ENCODE data around the gene MAGI1.
A peak's percentile ranks its signal among the peaks of the same experiment; 100 is the strongest.

Gene MAGI1

GRCh38 chr3:65927576-65927975 is 111.1 kb downstream of the MAGI1 start:
- no peak for DNase-seq (ENCODE audit: low read depth)
- no peak overlapping the region for H3K4me3 ChIP-seq (ENCODE audit: low read depth, low read length)

GRCh38 chr3:65925254-65925954 is 113.3 kb downstream of the MAGI1 start:
- no peak for DNase-seq (ENCODE audit: low read depth)
- H3K4me3 ChIP-seq (ENCODE audit: low read depth, low read length) = no peak overlapping the region

DNA sequence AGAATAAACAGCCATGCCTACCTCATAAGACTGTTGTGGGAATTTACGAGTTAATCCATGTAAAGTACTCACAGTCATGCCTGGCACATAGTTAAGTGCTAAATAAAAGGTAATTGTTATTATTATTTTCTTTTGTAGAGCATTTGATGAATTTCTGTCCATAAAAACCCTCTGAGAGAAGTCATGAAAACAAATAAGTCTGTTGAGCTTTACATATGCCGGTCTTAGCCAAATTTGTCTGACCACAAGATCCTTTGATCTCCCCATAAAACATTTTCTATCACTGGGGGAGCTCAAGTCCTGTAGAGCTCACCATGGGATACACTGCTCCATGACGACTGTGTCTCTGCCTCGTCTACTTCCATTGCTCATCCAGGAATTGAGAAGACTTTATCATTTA is 114.0 kb downstream of the MAGI1 start:
- no peak for DNase-seq (ENCODE audit: low read depth)
- H3K4me3 ChIP-seq (ENCODE audit: low read depth, low read length) = no peak overlapping the region

- H3K4me3 ChIP-seq (ENCODE audit: low read depth, low read length) = no peak overlapping the region
- no peak for DNase-seq (ENCODE audit: low read depth)
These were observed 116.3 kb downstream of the MAGI1 start for GRCh38 chr3:65922441-65922840.

DNA sequence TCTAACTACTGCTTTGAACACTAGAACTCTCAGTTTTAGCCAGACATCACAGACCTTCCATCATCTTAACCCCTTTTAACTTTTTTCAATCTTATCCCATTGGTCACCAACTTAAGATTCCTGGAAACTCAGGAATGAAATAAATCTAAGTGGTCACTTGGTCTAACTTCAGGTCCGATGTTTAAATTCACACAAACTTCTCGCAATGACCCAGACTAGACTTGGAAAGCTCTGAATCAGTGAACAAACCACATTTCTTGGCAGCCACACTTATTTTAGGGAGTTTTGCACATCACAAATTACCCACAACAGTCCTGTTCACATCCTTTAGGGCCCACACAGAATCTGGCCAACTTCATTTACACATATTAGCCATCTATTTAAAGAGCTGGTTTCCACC is 118.9 kb downstream of the MAGI1 start:
- no peak for DNase-seq (ENCODE audit: low read depth)
- no peak overlapping the region for H3K4me3 ChIP-seq (ENCODE audit: low read depth, low read length)

DNA sequence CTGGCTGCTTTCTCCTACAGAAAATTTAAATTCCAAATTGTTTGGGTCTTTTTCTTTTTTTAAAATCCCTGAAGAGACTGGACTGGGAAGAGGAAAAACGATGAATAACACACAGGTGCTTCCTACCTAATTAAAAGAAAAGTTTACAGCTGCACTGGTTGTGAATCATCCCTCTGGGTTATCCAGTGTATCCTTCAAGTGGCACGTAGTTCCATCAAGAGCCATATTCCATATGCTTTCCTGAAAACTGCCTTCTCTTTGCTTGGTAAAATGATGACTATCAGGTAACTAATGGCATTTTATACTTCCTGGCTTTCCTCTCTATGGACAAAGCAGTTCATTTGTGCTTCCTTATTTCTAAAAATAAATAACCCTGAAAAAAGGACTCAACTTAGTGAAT is 123.2 kb downstream of the MAGI1 start:
- DNase-seq (ENCODE audit: low read depth) = no peak
- no peak overlapping the region for H3K4me3 ChIP-seq (ENCODE audit: low read depth, low read length)

- DNase-seq (ENCODE audit: low read depth) = no peak
- no peak overlapping the region for H3K4me3 ChIP-seq (ENCODE audit: low read depth, low read length)
These were observed 123.9 kb downstream of the MAGI1 start for GRCh38 chr3:65914740-65915367.

DNA sequence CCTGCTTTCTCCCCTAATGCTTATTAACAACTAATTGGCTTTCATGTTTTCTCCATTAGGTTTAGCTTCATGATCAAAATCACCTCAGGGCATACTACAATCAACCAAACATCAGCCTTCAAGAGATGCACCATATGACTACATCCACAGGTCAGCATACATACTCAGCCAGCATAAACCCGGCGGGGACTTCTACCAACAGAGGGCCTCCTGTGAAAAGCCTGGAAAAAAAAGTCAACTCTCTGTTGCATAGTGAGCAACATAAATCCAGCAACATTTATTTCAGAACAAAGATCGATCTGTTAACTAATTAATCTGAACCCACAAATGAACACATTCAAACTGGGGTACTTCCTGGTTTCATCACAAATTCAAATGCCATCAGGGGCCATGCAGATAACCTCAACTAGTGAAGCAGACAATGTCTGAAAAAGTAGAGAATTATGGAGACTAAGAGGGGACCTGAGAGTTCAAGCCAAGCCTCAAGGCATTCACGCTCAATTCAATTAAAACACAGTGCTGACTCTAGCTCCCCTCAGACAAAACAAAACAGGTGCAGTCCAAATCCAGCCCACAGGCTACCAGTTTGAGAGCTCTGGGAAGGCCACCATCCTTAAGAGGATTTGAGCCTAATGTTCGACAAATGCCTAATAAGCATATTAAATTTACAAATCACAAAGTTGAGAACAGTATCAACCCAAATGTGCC is 124.5 kb downstream of the MAGI1 start:
- no peak for DNase-seq (ENCODE audit: low read depth)
- no peak overlapping the region for H3K4me3 ChIP-seq (ENCODE audit: low read depth, low read length)

DNA sequence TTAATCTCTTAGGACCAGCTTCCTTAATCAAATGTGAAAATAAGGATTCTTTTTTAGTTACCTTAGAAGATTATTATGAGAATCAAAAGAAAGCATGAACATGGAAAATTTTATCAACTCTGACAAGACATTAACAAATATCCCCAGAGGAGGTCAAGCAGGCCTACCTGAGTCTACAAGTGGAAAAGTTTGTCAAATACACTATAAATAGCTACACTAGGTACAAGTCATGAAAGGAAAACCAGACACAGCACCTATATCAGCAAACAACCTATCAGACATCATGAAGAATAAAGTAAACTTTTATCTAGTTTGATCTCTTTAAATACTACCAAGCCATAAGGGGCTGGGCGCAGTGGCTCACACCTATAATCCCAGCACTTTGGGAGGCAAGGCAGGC is 126.1 kb downstream of the MAGI1 start:
- DNase-seq (ENCODE audit: low read depth) = no peak
- H3K4me3 ChIP-seq (ENCODE audit: low read depth, low read length) = no peak overlapping the region

- DNase-seq (ENCODE audit: low read depth) = no peak
These were observed 130.1 kb downstream of the MAGI1 start for GRCh38 chr3:65908588-65908987.

GRCh38 chr3:65907232-65908130 is 131.2 kb downstream of the MAGI1 start:
- H3K4me3 ChIP-seq (ENCODE audit: low read depth, low read length) = no peak overlapping the region
- no peak for DNase-seq (ENCODE audit: low read depth)

More at GRCh38 chr3:65908588-65908987, 130.1 kb downstream of the MAGI1 start:
- H3K4me3 ChIP-seq (ENCODE audit: low read depth, low read length) = no peak overlapping the region

DNA sequence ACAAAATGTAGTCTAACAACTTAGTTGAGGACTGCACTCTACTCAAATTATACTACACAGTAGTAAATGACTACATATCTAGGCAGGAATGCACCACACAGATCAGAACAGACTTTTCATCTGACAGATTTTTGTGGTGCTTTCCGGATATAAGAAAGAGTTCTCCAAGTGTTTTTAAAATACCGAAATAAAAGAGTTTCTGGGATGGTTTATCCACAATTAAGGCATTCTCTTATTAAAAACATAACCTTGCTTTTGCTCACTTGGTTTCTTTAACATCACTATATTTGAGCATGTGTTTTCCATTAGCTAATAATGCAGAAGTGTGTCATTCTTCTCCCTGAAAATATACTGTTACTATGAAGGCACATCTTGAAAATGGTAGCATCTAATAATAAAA is 132.9 kb downstream of the MAGI1 start:
- no peak overlapping the region for H3K4me3 ChIP-seq (ENCODE audit: low read depth, low read length)
- no peak for DNase-seq (ENCODE audit: low read depth)

GRCh38 chr3:65904016-65904415 is 134.7 kb downstream of the MAGI1 start:
- no peak overlapping the region for H3K4me3 ChIP-seq (ENCODE audit: low read depth, low read length)
- DNase-seq (ENCODE audit: low read depth) = no peak

DNA sequence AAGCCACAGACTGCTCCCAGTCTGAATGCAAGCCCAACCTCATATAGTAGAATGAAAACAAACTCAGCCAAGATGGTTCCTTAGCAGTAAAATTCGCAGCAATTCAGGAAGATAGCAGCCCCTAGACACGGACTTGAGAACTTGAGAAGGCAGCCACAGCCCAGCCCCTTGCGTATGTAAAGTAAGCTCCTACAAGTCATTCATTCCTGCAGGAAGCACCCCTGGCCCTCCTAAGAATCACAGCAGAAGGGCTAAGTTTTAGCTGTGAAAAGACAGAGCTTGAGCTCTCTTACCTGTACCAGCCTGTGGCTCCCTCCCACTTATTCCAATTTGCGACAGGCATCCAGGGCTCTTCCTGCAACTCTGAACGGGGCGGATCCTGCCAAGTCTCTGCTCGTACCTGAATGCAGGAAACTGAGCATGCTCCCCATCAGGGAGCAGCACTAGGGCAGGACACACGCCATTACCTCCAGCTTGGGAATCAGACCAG is 136.4 kb downstream of the MAGI1 start:
- no peak overlapping the region for H3K4me3 ChIP-seq (ENCODE audit: low read depth, low read length)
- no peak for DNase-seq (ENCODE audit: low read depth)

GRCh38 chr3:65901226-65901625 is 137.5 kb downstream of the MAGI1 start:
- DNase-seq (ENCODE audit: low read depth) = no peak
- H3K4me3 ChIP-seq (ENCODE audit: low read depth, low read length) = no peak overlapping the region

DNA sequence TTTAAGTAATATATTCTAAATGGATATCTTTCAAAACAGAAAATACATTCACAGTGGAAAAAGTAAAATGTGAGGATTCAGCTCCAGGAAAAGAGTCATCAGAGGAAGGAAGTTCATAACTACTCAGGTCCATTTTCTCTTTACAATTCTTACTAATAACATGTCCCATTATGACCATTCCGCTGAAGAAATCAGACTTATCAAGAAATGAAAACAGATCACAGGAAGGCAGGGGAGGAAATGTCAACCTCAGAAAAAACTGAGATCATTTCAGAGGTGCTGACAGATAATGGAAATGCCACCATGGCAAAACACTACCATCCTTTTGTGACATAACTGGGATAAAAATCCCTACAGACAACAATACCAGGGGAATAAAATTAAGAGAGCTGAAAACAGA is 139.5 kb downstream of the MAGI1 start:
- H3K4me3 ChIP-seq (ENCODE audit: low read depth, low read length) = no peak overlapping the region
- no peak for DNase-seq (ENCODE audit: low read depth)

GRCh38 chr3:65897766-65898165 is 141.0 kb downstream of the MAGI1 start:
- no peak for DNase-seq (ENCODE audit: low read depth)
- no peak overlapping the region for H3K4me3 ChIP-seq (ENCODE audit: low read depth, low read length)

DNA sequence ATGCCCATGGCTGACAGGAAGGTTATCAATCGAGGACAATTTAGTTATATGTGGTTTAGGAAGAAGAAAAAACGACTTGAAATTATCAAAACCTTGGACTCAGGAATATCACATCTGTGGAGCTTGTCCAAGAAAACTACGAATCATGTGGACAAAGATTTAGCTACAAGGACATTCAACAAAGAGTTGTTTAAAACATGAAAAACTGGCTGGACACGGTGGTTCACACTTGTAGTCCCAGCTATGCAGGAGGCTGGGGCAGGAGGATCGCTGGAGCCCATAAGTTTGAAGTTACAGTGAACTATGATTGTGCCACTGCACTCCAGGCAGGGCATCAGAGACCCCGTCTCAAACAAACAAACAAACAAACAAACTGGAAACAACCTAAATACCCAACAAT is 142.4 kb downstream of the MAGI1 start:
- no peak overlapping the region for H3K4me3 ChIP-seq (ENCODE audit: low read depth, low read length)
- no peak for DNase-seq (ENCODE audit: low read depth)

- DNase-seq (ENCODE audit: low read depth) = peak; percentile 36
- no peak overlapping the region for H3K4me3 ChIP-seq (ENCODE audit: low read depth, low read length)
These were observed 143.9 kb downstream of the MAGI1 start for GRCh38 chr3:65894679-65895453.
